Measurements from ENCODE around the gene PTCH1. TPM values are rescaled to one million over a fixed set of nuclear protein-coding genes. Genes with fewer than 3 reads are reported as not detected.
A peak's percentile ranks its signal among the peaks of the same experiment; 100 is the strongest.

The PTCH1 gene
- total RNA-seq = 1 to 10 TPM; 3.4 to 4.0 TPM

- peaks cover 16% of the 10 kb centered on the region for H3K27me3 Mint-ChIP-seq (ENCODE audit: low read depth)
- DNase-seq = peak; percentile 43
- intact Hi-C loops (cut with micrococcal nuclease) = loop anchor here (10.0 kb wide), 1 partner anchor 792 kb away; the partner anchor contains the start of gene AOPEP
- H3K27ac Mint-ChIP-seq = peak within 1 kb of the TSS; percentile 44
- CTCF ChIA-PET = no interaction called here
- H3K4me1 Mint-ChIP-seq (ENCODE audit: low read depth) = peaks cover 14% of the 10 kb centered on the region
- peaks cover 4% of the 10 kb centered on the region for H3K9me3 Mint-ChIP-seq
- peaks cover 3% of the 10 kb centered on the region for H3K36me3 Mint-ChIP-seq (ENCODE audit: low read depth)
- peak within 1 kb of the TSS; percentile 93 for H3K4me3 Mint-ChIP-seq
Observed at GRCh38 chr9:95516734-95517558, at the start of gene PTCH1. Gene PTCH1, minus strand, starts transcription at chr9:95516971.

DNA sequence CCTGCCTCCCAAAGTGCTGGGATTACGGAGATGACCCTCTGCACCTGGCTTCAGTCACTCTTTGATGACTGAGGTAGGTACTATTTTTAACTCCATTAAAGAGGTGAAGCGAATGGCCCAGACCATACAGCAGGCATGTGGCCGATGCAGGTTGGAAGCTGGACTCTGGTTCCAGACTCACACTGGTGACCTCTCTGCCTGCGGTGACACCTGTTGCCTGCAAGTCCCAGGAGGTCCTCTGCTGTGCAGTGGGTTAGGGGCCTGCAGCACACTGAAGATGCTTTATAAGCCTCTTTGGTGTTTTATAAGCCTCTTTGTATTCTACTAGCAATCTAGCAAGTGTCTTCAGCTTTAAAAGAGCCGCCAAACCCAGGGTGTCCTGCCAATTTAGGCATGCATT is 49.2 kb upstream of the PTCH1 start:
- Mint-ChIP-seq H3K4me1 (ENCODE audit: low read depth) (peaks cover 17% of the 10 kb centered on the region), H3K27ac (no peak overlapping the region), H3K36me3 (ENCODE audit: low read depth) (no peaks in the 10 kb centered on the region), H3K27me3 (ENCODE audit: low read depth) (peaks cover 25% of the 10 kb centered on the region), H3K4me3 (no peak overlapping the region), H3K9me3 (no peaks in the 10 kb centered on the region)
- intact Hi-C loops (cut with micrococcal nuclease) = no loop called here
- no peak for DNase-seq
- CTCF ChIA-PET = no interaction called here

DNA sequence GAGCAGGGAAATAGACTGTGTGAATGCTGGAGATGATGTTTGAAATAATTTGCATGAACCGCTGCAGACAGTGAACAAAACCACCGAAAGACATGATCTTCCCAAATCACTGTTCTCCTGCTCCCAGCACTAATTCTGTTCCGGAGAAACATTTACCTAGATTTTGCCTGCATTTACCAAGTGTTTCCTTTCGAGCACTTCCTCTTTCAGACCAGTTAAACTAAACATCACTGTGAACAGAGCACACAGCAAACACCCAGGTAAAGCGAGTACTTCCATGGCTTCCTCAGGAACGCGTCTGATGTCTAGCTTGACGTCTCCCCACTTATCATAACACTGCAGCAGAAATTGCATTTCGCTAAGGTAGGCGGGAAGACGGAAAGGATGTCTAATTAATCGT is 45.1 kb upstream of the PTCH1 start:
- H3K36me3 Mint-ChIP-seq (ENCODE audit: low read depth) = no peaks in the 10 kb centered on the region
- H3K4me3 Mint-ChIP-seq = no peak overlapping the region
- CTCF ChIA-PET = no interaction called here
- H3K27ac Mint-ChIP-seq = no peak overlapping the region
- peaks cover 12% of the 10 kb centered on the region for H3K27me3 Mint-ChIP-seq (ENCODE audit: low read depth)
- no peak for DNase-seq
- no peaks in the 10 kb centered on the region for H3K9me3 Mint-ChIP-seq
- intact Hi-C loops (cut with micrococcal nuclease) = no loop called here
- H3K4me1 Mint-ChIP-seq (ENCODE audit: low read depth) = peaks cover 4% of the 10 kb centered on the region

DNA sequence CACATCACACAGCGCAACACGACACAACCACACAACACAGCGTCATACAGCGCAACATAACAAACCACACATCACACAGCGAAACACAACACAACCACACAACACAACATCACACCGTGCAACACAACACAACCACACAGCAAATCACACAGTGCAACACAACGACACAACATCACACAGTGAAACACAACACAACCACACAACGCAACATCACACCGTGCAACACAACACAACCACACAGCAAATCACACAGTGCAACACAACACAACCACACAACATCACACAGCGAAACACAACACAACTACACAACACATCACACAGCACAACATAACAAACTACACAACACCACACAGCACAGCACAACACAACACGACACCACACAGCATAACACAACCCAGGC is 40.4 kb upstream of the PTCH1 start:
- intact Hi-C loops (cut with micrococcal nuclease) = no loop called here
- H3K4me3 Mint-ChIP-seq = no peak overlapping the region
- no peaks in the 10 kb centered on the region for H3K36me3 Mint-ChIP-seq (ENCODE audit: low read depth)
- DNase-seq = no peak
- no peak overlapping the region for H3K27ac Mint-ChIP-seq
- peaks cover 4% of the 10 kb centered on the region for H3K4me1 Mint-ChIP-seq (ENCODE audit: low read depth)
- H3K9me3 Mint-ChIP-seq = no peaks in the 10 kb centered on the region
- CTCF ChIA-PET = no interaction called here
- peaks cover 20% of the 10 kb centered on the region for H3K27me3 Mint-ChIP-seq (ENCODE audit: low read depth)

DNA sequence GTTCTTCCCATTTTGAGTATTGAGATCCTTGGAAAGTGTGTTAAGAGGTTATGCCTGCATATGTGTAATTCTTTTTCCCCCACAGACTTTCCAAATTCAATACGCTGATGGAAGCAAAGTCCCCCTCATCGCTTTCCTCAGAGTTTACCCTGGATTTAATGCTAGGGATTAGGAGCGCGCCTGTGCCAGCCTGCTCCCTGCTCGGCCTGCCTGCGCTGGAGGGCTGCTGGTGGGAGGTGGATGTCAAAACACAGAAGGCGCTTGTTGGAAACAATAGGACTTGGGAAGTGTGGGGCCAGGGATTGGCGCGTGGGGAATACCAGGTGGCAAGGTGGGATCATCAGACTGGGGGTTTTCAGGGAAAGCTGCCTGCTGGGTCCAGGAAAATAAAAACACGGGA is 39.8 kb upstream of the PTCH1 start:
- intact Hi-C loops (cut with micrococcal nuclease) = no loop called here
- peaks cover 22% of the 10 kb centered on the region for H3K27me3 Mint-ChIP-seq (ENCODE audit: low read depth)
- no peaks in the 10 kb centered on the region for H3K36me3 Mint-ChIP-seq (ENCODE audit: low read depth)
- no peaks in the 10 kb centered on the region for H3K4me1 Mint-ChIP-seq (ENCODE audit: low read depth)
- no peak overlapping the region for H3K4me3 Mint-ChIP-seq
- CTCF ChIA-PET = no interaction called here
- H3K9me3 Mint-ChIP-seq = no peaks in the 10 kb centered on the region
- H3K27ac Mint-ChIP-seq = no peak overlapping the region
- no peak for DNase-seq

DNA sequence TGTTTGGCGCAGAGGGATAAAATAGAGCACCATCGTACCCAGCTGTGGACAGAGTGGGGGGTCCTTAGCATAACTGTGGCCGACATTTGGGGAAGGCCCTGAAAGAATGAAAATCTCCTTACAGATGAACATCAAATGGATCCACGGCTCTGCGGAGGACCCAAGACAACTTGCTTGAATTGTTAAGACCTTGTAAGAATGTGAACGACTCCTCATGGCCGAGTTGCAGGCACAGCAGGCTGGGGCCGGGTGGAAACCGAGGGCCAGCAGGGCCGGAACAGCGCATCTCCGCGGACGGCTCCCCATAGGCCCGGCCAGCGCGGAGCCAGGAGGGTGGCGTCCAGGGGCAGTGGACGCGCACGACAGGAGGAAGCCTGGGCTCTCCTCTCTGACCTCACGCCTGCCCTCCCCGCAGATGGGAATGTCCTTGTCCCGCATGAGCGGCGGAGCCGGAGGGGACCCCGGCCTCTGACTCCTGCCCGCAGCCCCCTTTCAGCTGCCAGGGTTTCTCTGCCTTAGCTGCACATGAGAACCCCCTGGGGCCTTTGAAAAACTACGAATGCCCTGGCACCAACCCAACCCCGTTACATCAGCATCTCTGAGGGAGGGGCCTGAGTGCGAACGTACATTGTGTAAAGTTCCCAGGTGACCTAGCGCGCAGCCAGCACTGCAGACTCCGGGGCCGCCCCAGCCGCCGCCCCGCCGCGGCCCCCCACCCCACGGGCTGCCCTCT is 36.2 kb upstream of the PTCH1 start:
- Mint-ChIP-seq H3K36me3 (ENCODE audit: low read depth) (no peaks in the 10 kb centered on the region), H3K9me3 (no peaks in the 10 kb centered on the region), H3K4me1 (ENCODE audit: low read depth) (no peaks in the 10 kb centered on the region), H3K4me3 (peak overlapping the region; percentile 67), H3K27me3 (ENCODE audit: low read depth) (peaks cover 22% of the 10 kb centered on the region), H3K27ac (no peak overlapping the region)
- DNase-seq = peak; percentile 73
- CTCF ChIA-PET = no interaction called here
- intact Hi-C loops (cut with micrococcal nuclease) = no loop called here

DNA sequence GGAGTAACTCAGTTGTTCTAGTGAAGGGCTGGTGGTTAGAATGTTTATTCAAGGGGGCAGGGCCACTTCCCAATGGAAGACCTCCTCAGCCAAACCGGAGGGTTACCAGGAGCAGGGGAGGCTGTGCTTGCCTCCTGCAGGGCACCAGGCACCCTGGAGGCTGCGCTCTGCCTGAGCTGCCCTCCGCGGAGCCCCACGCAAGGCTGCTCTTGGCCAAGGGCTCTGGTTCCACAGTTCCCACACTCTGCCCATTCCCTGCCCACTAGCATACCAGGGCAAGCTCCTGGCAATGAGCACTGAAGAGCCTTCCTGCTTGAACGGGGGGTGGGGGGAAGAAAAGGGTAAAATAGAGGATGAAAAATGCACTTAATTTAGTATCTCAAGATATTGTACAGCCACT is 35.5 kb upstream of the PTCH1 start:
- H3K36me3 Mint-ChIP-seq (ENCODE audit: low read depth) = no peaks in the 10 kb centered on the region
- H3K4me3 Mint-ChIP-seq = no peak overlapping the region
- H3K27ac Mint-ChIP-seq = no peak overlapping the region
- CTCF ChIA-PET = no interaction called here
- no peaks in the 10 kb centered on the region for H3K9me3 Mint-ChIP-seq
- H3K4me1 Mint-ChIP-seq (ENCODE audit: low read depth) = no peaks in the 10 kb centered on the region
- H3K27me3 Mint-ChIP-seq (ENCODE audit: low read depth) = peaks cover 21% of the 10 kb centered on the region
- intact Hi-C loops (cut with micrococcal nuclease) = no loop called here
- DNase-seq = no peak

- CTCF ChIA-PET = interaction anchor here (0.6 kb wide), 1 partner anchor 237 kb away, joined by 4 read pairs; no protein-coding TSS in a partner anchor
- intact Hi-C loops (cut with micrococcal nuclease) = no loop called here
Observed at GRCh38 chr9:95551406-95551805, 34.6 kb upstream of the PTCH1 start.

DNA sequence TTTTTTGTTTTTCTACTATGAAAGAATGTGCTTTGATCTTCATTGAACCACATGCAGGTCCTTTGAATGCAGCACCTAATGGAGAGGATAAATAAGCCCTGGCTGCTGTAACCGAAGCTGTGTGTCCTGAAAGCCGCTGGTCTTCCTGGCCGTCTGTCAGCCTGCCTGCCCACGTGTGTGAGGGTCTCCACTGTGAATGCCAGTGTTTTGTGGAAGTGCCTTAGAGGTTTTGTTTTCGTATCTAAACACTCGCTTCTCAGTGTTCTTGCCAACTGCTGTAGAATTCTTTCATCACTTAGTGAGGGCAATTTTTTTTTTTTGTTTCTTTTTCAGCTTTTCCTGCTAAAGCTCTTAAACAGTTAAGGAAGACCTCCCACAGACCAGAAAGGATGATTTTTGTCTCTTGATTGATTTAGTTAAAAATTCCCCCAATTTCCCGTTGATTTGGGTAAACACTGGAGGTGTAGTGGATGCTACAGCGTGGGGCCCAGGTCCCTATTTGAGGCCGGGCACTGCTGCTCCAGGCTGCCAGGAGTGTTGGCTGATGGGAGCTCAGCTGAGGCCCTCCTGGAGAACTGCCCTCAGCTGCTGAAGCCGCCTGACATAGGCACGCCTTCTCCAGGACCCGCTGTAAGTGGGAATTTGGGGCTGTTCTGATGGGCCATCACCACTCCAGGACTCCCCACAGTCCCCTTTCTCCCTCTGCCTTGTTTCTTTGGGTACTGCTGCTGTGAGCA is 29.2 kb upstream of the PTCH1 start:
- H3K4me1 Mint-ChIP-seq (ENCODE audit: low read depth) = no peaks in the 10 kb centered on the region
- peaks cover 5% of the 10 kb centered on the region for H3K27me3 Mint-ChIP-seq (ENCODE audit: low read depth)
- H3K27ac Mint-ChIP-seq = no peak overlapping the region
- H3K4me3 Mint-ChIP-seq = no peak overlapping the region
- H3K9me3 Mint-ChIP-seq = no peaks in the 10 kb centered on the region
- intact Hi-C loops (cut with micrococcal nuclease) = no loop called here
- no peaks in the 10 kb centered on the region for H3K36me3 Mint-ChIP-seq (ENCODE audit: low read depth)
- CTCF ChIA-PET = no interaction called here
- DNase-seq = no peak

More at GRCh38 chr9:95551406-95551805, 34.6 kb upstream of the PTCH1 start:
- peak; percentile 10 for DNase-seq
- Mint-ChIP-seq H3K27me3 (ENCODE audit: low read depth) (peaks cover 17% of the 10 kb centered on the region), H3K4me1 (ENCODE audit: low read depth) (no peaks in the 10 kb centered on the region), H3K4me3 (no peak overlapping the region), H3K9me3 (no peaks in the 10 kb centered on the region), H3K27ac (no peak overlapping the region), H3K36me3 (ENCODE audit: low read depth) (no peaks in the 10 kb centered on the region)

- Mint-ChIP-seq H3K9me3 (no peaks in the 10 kb centered on the region), H3K36me3 (ENCODE audit: low read depth) (no peaks in the 10 kb centered on the region), H3K4me1 (ENCODE audit: low read depth) (no peaks in the 10 kb centered on the region), H3K27ac (no peak overlapping the region), H3K27me3 (ENCODE audit: low read depth) (peaks cover 3% of the 10 kb centered on the region), H3K4me3 (no peak overlapping the region)
- DNase-seq = no peak
- intact Hi-C loops (cut with micrococcal nuclease) = no loop called here
- CTCF ChIA-PET = no interaction called here
Observed at GRCh38 chr9:95533996-95534680, 17.4 kb upstream of the PTCH1 start.

DNA sequence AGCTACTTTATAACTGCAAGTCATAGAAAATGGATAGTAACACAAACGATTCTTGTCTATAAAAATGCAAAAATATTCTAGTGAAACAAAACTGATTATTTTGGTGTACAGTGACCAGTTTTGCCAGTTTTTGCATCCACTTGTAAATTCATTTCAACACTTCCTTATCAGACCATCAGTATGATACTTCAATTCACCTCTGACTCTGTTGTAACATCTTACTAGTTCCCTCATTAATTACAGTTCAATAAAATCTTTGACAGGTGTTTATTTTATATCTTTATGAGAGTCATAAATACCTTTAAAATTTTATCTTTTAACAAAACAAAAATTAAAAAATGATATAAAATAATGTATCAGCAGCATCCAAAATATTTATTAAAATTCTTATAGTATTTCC is 13.1 kb upstream of the PTCH1 start:
- intact Hi-C loops (cut with micrococcal nuclease) = no loop called here

More for the DNA sequence above, 13.1 kb upstream of the PTCH1 start:
- no peak for DNase-seq
- H3K4me3 Mint-ChIP-seq = no peak overlapping the region
- H3K27ac Mint-ChIP-seq = no peak overlapping the region
- no peaks in the 10 kb centered on the region for H3K36me3 Mint-ChIP-seq (ENCODE audit: low read depth)
- peaks cover 17% of the 10 kb centered on the region for H3K27me3 Mint-ChIP-seq (ENCODE audit: low read depth)
- CTCF ChIA-PET = interaction anchor here (0.6 kb wide), 1 partner anchor 45 kb away, joined by 5 read pairs; no protein-coding TSS in a partner anchor
- no peaks in the 10 kb centered on the region for H3K9me3 Mint-ChIP-seq
- no peaks in the 10 kb centered on the region for H3K4me1 Mint-ChIP-seq (ENCODE audit: low read depth)
